Activated CD8-positive, alpha-beta memory T cell treated with anti-CD3 and anti-CD28 coated beads, Interleukin-2, amount 10 ng/mL, durations not matched to agents 7 days and 5 days (primary cell): ENCODE results near the gene RESP18. TPM values are rescaled to one million over a fixed set of nuclear protein-coding genes. Genes with fewer than 3 reads are reported as not detected.
"Not testable (repeated sequence)": the region's sequence is repeated elsewhere in the genome, so short reads cannot be mapped to it uniquely, and the experiment has no call there.

Source experiments
- ATAC-seq: fragments of 150-1000 bp; cut with Tn5 transposase; one replicate; pipeline ENCODE4 v1.10.0; 2021; ENCODE audit warnings: moderate library complexity
- CTCF ChIA-PET: fragments of 350-600 bp; sonication (Branson Sonifier 250); formaldehyde crosslinking; loops from one replicate; lab custom pipeline; 2021; ENCODE audit warnings: antibody characterized with exemption; lab: Charles Lee
- DNase-seq: peaks from one replicate; pipeline ENCODE4 v3.0.0-alpha.2; 2020
- H3K27ac Mint-ChIP-seq: one replicate; pipeline ENCODE4 v1.8.0; 2021; ENCODE audit warnings: mild to moderate bottlenecking, mixed read lengths
- H3K27me3 Mint-ChIP-seq: one replicate; pipeline ENCODE4 v1.8.0; 2021; ENCODE audit warnings: mixed read lengths
- H3K36me3 Mint-ChIP-seq: one replicate; pipeline ENCODE4 v1.8.0; 2021; ENCODE audit warnings: mild to moderate bottlenecking, mixed read lengths
- H3K4me1 Mint-ChIP-seq: one replicate; pipeline ENCODE4 v1.8.0; 2021; ENCODE audit warnings: mixed read lengths
- H3K4me3 Mint-ChIP-seq: one replicate; pipeline ENCODE4 v1.8.0; 2021; ENCODE audit warnings: mild to moderate bottlenecking, moderate library complexity, mixed read lengths
- H3K9me3 Mint-ChIP-seq: one replicate; pipeline ENCODE4 v1.8.0; 2022; ENCODE audit warnings: low read depth, mixed read lengths
- total RNA-seq, 2 experiments: library from RNA; stranded (reverse); gene quantifications; one replicate each; pipeline ENCODE4 v1.2.3, GENCODE V29; 2021

RESP18 gene
- total RNA-seq, 2 experiments from 2014 or later, result not detected

GRCh38 chr2:219296142-219296541 is 36.4 kb downstream of the RESP18 start:
- no peaks in the 10 kb centered on the region for H3K9me3 Mint-ChIP-seq
- peaks cover 15% of the 10 kb centered on the region for H3K4me1 Mint-ChIP-seq
- DNase-seq (peak; percentile 39), ATAC-seq (no peak)
- H3K36me3 Mint-ChIP-seq, result no peaks in the 10 kb centered on the region
- peaks cover 31% of the 10 kb centered on the region for H3K27me3 Mint-ChIP-seq
- CTCF ChIA-PET, result interaction anchor here (1.5 to 8.5 kb wide), 22 partner anchors 12 to 241 kb away, joined by 4 to 260 read pairs (median 14); partner anchors contain the start of genes ABCB6, CNPPD1, DNAJB2 and GLB1L
- H3K4me3 Mint-ChIP-seq, result no peak overlapping the region
- H3K27ac Mint-ChIP-seq, result no peak overlapping the region

- ATAC-seq, result peak; percentile 87
- Mint-ChIP-seq H3K4me3 (peak overlapping the region; percentile 70), H3K36me3 (no peaks in the 10 kb centered on the region), H3K27ac (peak overlapping the region; percentile 63), H3K27me3 (peaks cover 17% of the 10 kb centered on the region), H3K4me1 (peaks cover 15% of the 10 kb centered on the region), H3K9me3 (no peaks in the 10 kb centered on the region)
- peak; percentile 91 for DNase-seq
- CTCF ChIA-PET, result interaction anchor here (0.6 to 8.5 kb wide), 76 partner anchors 8 to 1226 kb away, joined by 3 to 260 read pairs (median 5); partner anchors contain the start of genes ABCB6, ANKZF1, ATG9A and CFAP65
These were observed 37.9 kb downstream of the RESP18 start for GRCh38 chr2:219294356-219295351.

- ATAC-seq, result no peak
- peaks cover 10% of the 10 kb centered on the region for H3K4me1 Mint-ChIP-seq
- no peak for DNase-seq
- H3K9me3 Mint-ChIP-seq, result no peaks in the 10 kb centered on the region
- H3K27ac Mint-ChIP-seq, result no peak overlapping the region
- H3K36me3 Mint-ChIP-seq, result no peaks in the 10 kb centered on the region
- H3K4me3 Mint-ChIP-seq, result peak overlapping the region; percentile 70
- CTCF ChIA-PET, result interaction anchor here (0.7 to 8.5 kb wide), 15 partner anchors 14 to 406 kb away, joined by 3 to 260 read pairs (median 4); partner anchors contain the start of genes ANKZF1, ATG9A, CNPPD1 and DNAJB2
- H3K27me3 Mint-ChIP-seq, result peaks cover 11% of the 10 kb centered on the region
These were observed 38.8 kb downstream of the RESP18 start for GRCh38 chr2:219293736-219294231.

- Mint-ChIP-seq H3K36me3 (no peaks in the 10 kb centered on the region), H3K4me3 (no peak overlapping the region), H3K9me3 (no peaks in the 10 kb centered on the region), H3K4me1 (peaks cover 12% of the 10 kb centered on the region), H3K27me3 (peaks cover 8% of the 10 kb centered on the region), H3K27ac (no peak overlapping the region)
- ATAC-seq (no peak), DNase-seq (no peak)
- CTCF ChIA-PET, result interaction anchor here (1.1 to 8.5 kb wide), 11 partner anchors 7 to 173 kb away, joined by 3 to 260 read pairs (median 4); partner anchors contain the start of genes ABCB6, CNPPD1, DNAJB2 and NHEJ1
These were observed 39.9 kb downstream of the RESP18 start for GRCh38 chr2:219292616-219293015.

GRCh38 chr2:219291910-219292490 is 40.5 kb downstream of the RESP18 start:
- CTCF ChIA-PET, result interaction anchor here (1.1 to 8.5 kb wide), 9 partner anchors 8 to 173 kb away, joined by 3 to 260 read pairs (median 4); partner anchors contain the start of genes ABCB6, DNAJB2 and NHEJ1
- no peak overlapping the region for H3K4me3 Mint-ChIP-seq
- no peak for ATAC-seq
- H3K27me3 Mint-ChIP-seq, result peaks cover 8% of the 10 kb centered on the region
- H3K27ac Mint-ChIP-seq, result no peak overlapping the region
- H3K36me3 Mint-ChIP-seq, result no peaks in the 10 kb centered on the region
- H3K4me1 Mint-ChIP-seq, result peaks cover 12% of the 10 kb centered on the region
- no peak for DNase-seq
- no peaks in the 10 kb centered on the region for H3K9me3 Mint-ChIP-seq

GRCh38 chr2:219291394-219291793 is 41.1 kb downstream of the RESP18 start:
- CTCF ChIA-PET, result interaction anchor here (1.2 to 8.5 kb wide), 7 partner anchors 9 to 135 kb away, joined by 3 to 260 read pairs (median 4); partner anchors contain the start of genes ABCB6, DNAJB2 and NHEJ1
- Mint-ChIP-seq H3K4me1 (peaks cover 12% of the 10 kb centered on the region), H3K27ac (no peak overlapping the region), H3K27me3 (peaks cover 8% of the 10 kb centered on the region), H3K4me3 (no peak overlapping the region), H3K9me3 (no peaks in the 10 kb centered on the region), H3K36me3 (no peaks in the 10 kb centered on the region)
- DNase-seq (no peak), ATAC-seq (no peak)

- H3K27ac Mint-ChIP-seq, result no peak overlapping the region
- H3K4me1 Mint-ChIP-seq, result peaks cover 11% of the 10 kb centered on the region
- no peaks in the 10 kb centered on the region for H3K36me3 Mint-ChIP-seq
- no peak for DNase-seq
- peaks cover 3% of the 10 kb centered on the region for H3K27me3 Mint-ChIP-seq
- CTCF ChIA-PET, result interaction anchor here (1.5 to 8.5 kb wide), 4 partner anchors 9 to 134 kb away, joined by 3 to 260 read pairs (median 78); partner anchors contain the start of genes DNAJB2 and NHEJ1
- H3K9me3 Mint-ChIP-seq, result no peaks in the 10 kb centered on the region
- no peak overlapping the region for H3K4me3 Mint-ChIP-seq
- ATAC-seq, result no peak
These were observed 42.0 kb downstream of the RESP18 start for GRCh38 chr2:219290381-219291171.

- no peaks in the 10 kb centered on the region for H3K9me3 Mint-ChIP-seq
- CTCF ChIA-PET, result interaction anchor here (8.5 kb wide), 1 partner anchor 10 kb away, joined by 260 read pairs; the partner anchor contains the start of gene DNAJB2
These were observed 42.8 kb downstream of the RESP18 start for GRCh38 chr2:219289537-219290361.

GRCh38 chr2:219289195-219289536 is 43.4 kb downstream of the RESP18 start:
- no peaks in the 10 kb centered on the region for H3K9me3 Mint-ChIP-seq
- DNase-seq, result no peak
- H3K27ac Mint-ChIP-seq, result no peak overlapping the region
- CTCF ChIA-PET, result interaction anchor here (8.5 kb wide), 1 partner anchor 10 kb away, joined by 260 read pairs; the partner anchor contains the start of gene DNAJB2
- no peaks in the 10 kb centered on the region for H3K27me3 Mint-ChIP-seq
- no peaks in the 10 kb centered on the region for H3K36me3 Mint-ChIP-seq
- H3K4me3 Mint-ChIP-seq, result no peak overlapping the region
- H3K4me1 Mint-ChIP-seq, result peaks cover 2% of the 10 kb centered on the region
- ATAC-seq, result no peak

More at GRCh38 chr2:219289537-219290361, 42.8 kb downstream of the RESP18 start:
- no peaks in the 10 kb centered on the region for H3K27me3 Mint-ChIP-seq
- ATAC-seq, result no peak
- H3K36me3 Mint-ChIP-seq, result no peaks in the 10 kb centered on the region
- peaks cover 6% of the 10 kb centered on the region for H3K4me1 Mint-ChIP-seq
- no peak overlapping the region for H3K27ac Mint-ChIP-seq
- DNase-seq, result no peak
- no peak overlapping the region for H3K4me3 Mint-ChIP-seq

GRCh38 chr2:219287580-219288265 is 44.8 kb downstream of the RESP18 start:
- H3K36me3 Mint-ChIP-seq, result peaks cover 4% of the 10 kb centered on the region
- peaks cover 2% of the 10 kb centered on the region for H3K4me1 Mint-ChIP-seq
- ATAC-seq, result no peak
- no peak overlapping the region for H3K27ac Mint-ChIP-seq
- CTCF ChIA-PET, result interaction anchor here (0.8 kb wide), 1 partner anchor 10 kb away, joined by 3 read pairs; no protein-coding TSS in a partner anchor
- no peaks in the 10 kb centered on the region for H3K9me3 Mint-ChIP-seq
- no peaks in the 10 kb centered on the region for H3K27me3 Mint-ChIP-seq
- H3K4me3 Mint-ChIP-seq, result no peak overlapping the region
- DNase-seq, result no peak

GRCh38 chr2:219287116-219287440 is 45.5 kb downstream of the RESP18 start:
- H3K9me3 Mint-ChIP-seq, H3K27me3 Mint-ChIP-seq, H3K4me3 Mint-ChIP-seq, H3K36me3 Mint-ChIP-seq, H3K4me1 Mint-ChIP-seq, DNase-seq, ATAC-seq, H3K27ac Mint-ChIP-seq: not testable (repeated sequence)
- CTCF ChIA-PET, result interaction anchor here (0.8 to 14.8 kb wide), 3 partner anchors 5 to 128 kb away, joined by 3 to 260 read pairs (median 8); no protein-coding TSS in a partner anchor
